Liver (tissue), 9 donors: Measurements from ENCODE around the gene NEURL3. TPM values are rescaled to one million over a fixed set of nuclear protein-coding genes. Genes with fewer than 3 reads are reported as not detected.

ENCODE experiments used
- DNase-seq: peaks from one replicate; pipeline ENCODE4 v3.0.0-alpha.2; 2017; ENCODE audit warnings: low spot score
- H3K27ac ChIP-seq, 2 donors: one replicate each; pipeline ENCODE4 v1.7.0; 2013; ENCODE audit warnings: inconsistent platforms in 2 of 2, low read length in 2 of 2, control low read depth in 1 of 2, low read depth in 1 of 2, mild to moderate bottlenecking in 1 of 2
- H3K27me3 ChIP-seq, 4 donors: one replicate each; pipeline versions ENCODE4 v1.6.1 to v1.7.0; 2013; ENCODE audit warnings: low read length in 3 of 4, inconsistent platforms in 1 of 4, mild to moderate bottlenecking in 1 of 4, moderate library complexity in 1 of 4; ENCODE audit not compliant: control insufficient read depth in 4 of 4, insufficient read depth in 4 of 4
- H3K36me3 ChIP-seq, 4 donors: one replicate each; pipeline versions ENCODE4 v1.6.1 to v1.7.0; 2013; ENCODE audit warnings: low read length in 3 of 4, mild to moderate bottlenecking in 3 of 4, low read depth in 1 of 4, moderate library complexity in 1 of 4; ENCODE audit not compliant: control insufficient read depth in 4 of 4, insufficient read depth in 3 of 4
- H3K4me1 ChIP-seq, 4 donors: one replicate each; pipeline versions ENCODE4 v1.6.1 to v1.7.0; 2013; ENCODE audit warnings: low read length in 3 of 4, mild to moderate bottlenecking in 3 of 4, moderate library complexity in 1 of 4; ENCODE audit not compliant: control insufficient read depth in 4 of 4, insufficient read depth in 4 of 4
- H3K4me3 ChIP-seq, 3 donors: one replicate each; pipeline versions ENCODE4 v1.6.1 to v1.7.0; 2013; ENCODE audit warnings: low read length in 3 of 3, control low read depth in 1 of 3, low read depth in 1 of 3, mild to moderate bottlenecking in 1 of 3
- H3K9ac ChIP-seq, 2 donors: one replicate each; pipeline ENCODE4 v1.7.0; 2013; ENCODE audit warnings: low read length in 2 of 2, mild to moderate bottlenecking in 2 of 2, moderate library complexity in 2 of 2, control low read depth in 1 of 2, low read depth in 1 of 2
- H3K9me3 ChIP-seq, 4 donors: one replicate each; pipeline versions ENCODE4 v1.6.1 to v1.7.0; 2013; ENCODE audit warnings: low read length in 3 of 4; ENCODE audit not compliant: control insufficient read depth in 4 of 4
- EGR1 ChIP-seq, 2 donors: IDR thresholded peaks; 2 replicates each; pipeline ENCODE4 v1.6.1; 2016 to 2018; ENCODE audit warnings: antibody characterized with exemption in 2 of 2, low read depth in 2 of 2
- FOXA1 ChIP-seq: IDR thresholded peaks from 2 replicates; pipeline ENCODE4 v1.6.1; 2016; ENCODE audit warnings: antibody characterized with exemption
- HNF4A ChIP-seq, 2 donors: conservative IDR thresholded peaks; 2 replicates each; pipeline ENCODE4 v1.6.1; 2016; ENCODE audit warnings: antibody characterized with exemption in 2 of 2, mild to moderate bottlenecking in 2 of 2
- HNF4G ChIP-seq: IDR thresholded peaks from 2 replicates; pipeline ENCODE4 v1.6.1; 2016; ENCODE audit warnings: antibody characterized with exemption
- JUND ChIP-seq, 2 donors: IDR thresholded peaks; 2 replicates each; pipeline ENCODE4 v1.6.1; 2016; ENCODE audit warnings: antibody characterized with exemption in 2 of 2
- NR2F2 ChIP-seq: IDR thresholded peaks from 2 replicates; pipeline ENCODE4 v1.6.1; 2016; ENCODE audit warnings: antibody characterized with exemption
- RAD21 ChIP-seq, 2 donors: IDR thresholded peaks; 2 replicates each; pipeline ENCODE4 v1.6.1; 2016; ENCODE audit warnings: antibody characterized with exemption in 2 of 2, mild to moderate bottlenecking in 2 of 2
- RXRA ChIP-seq, 2 donors: IDR thresholded peaks; 2 replicates each; pipeline ENCODE4 v1.6.1; 2017 to 2018; ENCODE audit warnings: antibody characterized with exemption in 2 of 2, mild to moderate bottlenecking in 1 of 2
- SP1 ChIP-seq: IDR thresholded peaks from 2 replicates; pipeline ENCODE4 v1.6.1; 2018; ENCODE audit warnings: antibody characterized with exemption, mild to moderate bottlenecking
- TAF1 ChIP-seq: conservative IDR thresholded peaks from 2 replicates; pipeline ENCODE4 v1.6.1; 2016; ENCODE audit warnings: antibody characterized with exemption, mild to moderate bottlenecking
- WGBS: extraction: QIAGEN DNeasy Blood & Tissue Kit; methylation state at CpG from one replicate; pipeline ENCODE4 v1.1.7; 2013; 5-methylcytosine and 5-hydroxymethylcytosine counted together
- polyA plus RNA-seq, 2 donors: library from polyadenylated mRNA; stranded (reverse) in 1 of 2; unstranded in 1 of 2; fragments of 200-250 nt in 1 of 2; fragments of >200 nt in 1 of 2; fragmentation: Nextera tagmentation in 1 of 2; extraction: Ambion mirVana in 1 of 2; gene quantifications; one replicate each; pipeline versions ENCODE4 v1.2.1 to v1.2.3, GENCODE V29; 2013 to 2015
- total RNA-seq, 2 donors: library from RNA; depleted of rRNA; stranded (reverse); fragments of >200 nt; gene quantifications; one replicate each; pipeline ENCODE4 v1.2.3, GENCODE V29; 2014
- TF ChIP-seq, protein P1 (sequence below): IDR thresholded peaks from 2 replicates; pipeline ENCODE4 v1.6.1; 2016; ENCODE audit warnings: antibody characterized with exemption
- TF ChIP-seq, protein P2 (sequence below): IDR thresholded peaks from 2 replicates; pipeline ENCODE4 v1.6.1; 2016; ENCODE audit warnings: antibody characterized with exemption
- TF ChIP-seq, protein P3 (sequence below): IDR thresholded peaks from 2 replicates; pipeline ENCODE4 v1.6.1; 2016; ENCODE audit warnings: antibody characterized with exemption
- donor health status: healthy.
- donor health status: healthy.
- donor health status: healthy.
- donor health status: healthy.
- donor health status: healthy.

NEURL3 gene
- total and polyA plus RNA-seq, 4 donors = 0.61 to 3.4 (median 1.4) TPM

DNA sequence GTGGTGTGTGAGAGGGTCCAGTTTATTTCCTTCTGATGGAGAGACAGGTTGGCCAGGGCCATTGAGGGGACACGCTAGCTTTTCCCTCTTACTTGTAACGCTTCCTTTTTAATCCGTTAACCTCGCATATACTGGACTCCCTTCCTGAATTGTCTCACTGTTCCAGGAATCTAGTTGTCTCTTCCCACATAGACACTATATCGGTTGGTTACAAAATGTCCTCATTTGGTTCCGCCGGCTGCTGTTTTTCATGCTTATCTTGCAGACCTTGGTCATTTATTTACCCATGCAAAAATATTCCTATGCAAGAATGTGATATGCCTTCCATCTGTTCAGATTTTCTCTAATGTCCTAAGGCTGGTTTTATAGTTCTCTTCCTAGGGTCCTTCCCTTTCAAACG is 35.0 kb downstream of the NEURL3 start:
- Histone ChIP-seq H3K27ac (no peak overlapping the region), H3K4me1 (peaks cover 3 to 11% (median 6%) of the 10 kb centered on the region in 4 donors), H3K27me3 (no peaks in the 10 kb centered on the region), H3K36me3 (no peaks in the 10 kb centered on the region), H3K4me3 (peak overlapping the region in 2 of 3 donors; percentile 41 to 50), H3K9ac (no peak overlapping the region), H3K9me3 (no peaks in the 10 kb centered on the region)
- DNase-seq = no peak
- peak; percentile 24 for TF ChIP-seq SP1
- TF ChIP-seq FOXA1 = no peak
- 37% methylated on average over 8 of the region's 8 CpGs for WGBS

DNA sequence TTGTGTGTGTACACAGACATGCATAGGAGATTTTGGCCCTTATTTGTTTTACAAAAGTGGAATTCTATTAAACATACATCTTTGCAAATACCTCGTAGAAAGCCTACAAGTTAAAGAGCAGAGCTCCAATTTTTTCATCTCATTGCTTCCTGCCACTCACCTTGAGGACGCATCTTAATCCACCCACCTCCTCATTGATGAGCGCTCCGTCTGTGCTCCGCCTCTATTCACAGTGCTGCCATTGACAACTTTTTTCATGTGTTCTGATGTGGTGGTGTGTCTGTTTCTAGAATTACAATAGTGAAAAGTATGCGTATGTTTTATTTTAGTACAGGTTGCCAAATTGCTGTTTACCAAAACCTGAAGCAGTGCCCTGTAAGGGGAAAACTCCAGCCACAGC is 36.3 kb downstream of the NEURL3 start:
- DNase-seq = no peak
- TF ChIP-seq, protein P1, sequence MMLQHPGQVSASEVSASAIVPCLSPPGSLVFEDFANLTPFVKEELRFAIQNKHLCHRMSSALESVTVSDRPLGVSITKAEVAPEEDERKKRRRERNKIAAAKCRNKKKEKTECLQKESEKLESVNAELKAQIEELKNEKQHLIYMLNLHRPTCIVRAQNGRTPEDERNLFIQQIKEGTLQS = no peak
- TF ChIP-seq EGR1 (IDR thresholded peaks at IDR 0.05; ENCODE audit: low read depth in 2 of 2) = no peak
- Histone ChIP-seq H3K27me3 (no peaks in the 10 kb centered on the region), H3K4me1 (peaks cover 3 to 11% (median 6%) of the 10 kb centered on the region in 4 donors), H3K36me3 (no peaks in the 10 kb centered on the region), H3K9me3 (no peaks in the 10 kb centered on the region), H3K9ac (no peak overlapping the region), H3K27ac (no peak overlapping the region), H3K4me3 (no peak overlapping the region)
- 90% methylated on average over 6 of the region's 6 CpGs for WGBS

DNA sequence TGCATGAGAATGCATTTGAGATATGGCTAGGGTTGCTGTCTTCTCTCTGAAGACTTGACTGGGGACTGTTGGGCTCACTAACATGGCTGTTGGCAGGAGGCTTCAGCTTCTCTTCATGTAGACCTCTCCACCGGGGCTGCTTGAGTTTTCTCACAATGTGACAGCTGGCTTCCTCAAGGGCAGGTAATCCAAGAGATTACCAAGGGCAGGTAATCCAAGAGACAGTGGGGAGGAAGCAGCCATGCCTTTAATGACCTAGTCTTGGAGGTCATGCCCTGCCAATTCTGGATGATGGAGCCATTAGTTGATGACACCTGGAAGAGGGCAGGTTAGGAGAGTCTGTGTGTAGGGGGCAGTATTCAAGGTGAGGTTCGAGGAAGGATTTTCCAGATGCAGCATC is 40.5 kb downstream of the NEURL3 start:
- TF ChIP-seq HNF4G (no peak), FOXA1 (no peak), NR2F2 (no peak), HNF4A (conservative IDR thresholded peaks at IDR 0.05) (no peak), JUND (IDR thresholded peaks at IDR 0.05) (no peak), SP1 (no peak), RXRA (IDR thresholded peaks at IDR 0.05) (no peak)
- TF ChIP-seq, protein P2, sequence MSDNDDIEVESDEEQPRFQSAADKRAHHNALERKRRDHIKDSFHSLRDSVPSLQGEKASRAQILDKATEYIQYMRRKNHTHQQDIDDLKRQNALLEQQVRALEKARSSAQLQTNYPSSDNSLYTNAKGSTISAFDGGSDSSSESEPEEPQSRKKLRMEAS = no peak
- TF ChIP-seq, protein P1 = no peak
- TF ChIP-seq, protein P3, sequence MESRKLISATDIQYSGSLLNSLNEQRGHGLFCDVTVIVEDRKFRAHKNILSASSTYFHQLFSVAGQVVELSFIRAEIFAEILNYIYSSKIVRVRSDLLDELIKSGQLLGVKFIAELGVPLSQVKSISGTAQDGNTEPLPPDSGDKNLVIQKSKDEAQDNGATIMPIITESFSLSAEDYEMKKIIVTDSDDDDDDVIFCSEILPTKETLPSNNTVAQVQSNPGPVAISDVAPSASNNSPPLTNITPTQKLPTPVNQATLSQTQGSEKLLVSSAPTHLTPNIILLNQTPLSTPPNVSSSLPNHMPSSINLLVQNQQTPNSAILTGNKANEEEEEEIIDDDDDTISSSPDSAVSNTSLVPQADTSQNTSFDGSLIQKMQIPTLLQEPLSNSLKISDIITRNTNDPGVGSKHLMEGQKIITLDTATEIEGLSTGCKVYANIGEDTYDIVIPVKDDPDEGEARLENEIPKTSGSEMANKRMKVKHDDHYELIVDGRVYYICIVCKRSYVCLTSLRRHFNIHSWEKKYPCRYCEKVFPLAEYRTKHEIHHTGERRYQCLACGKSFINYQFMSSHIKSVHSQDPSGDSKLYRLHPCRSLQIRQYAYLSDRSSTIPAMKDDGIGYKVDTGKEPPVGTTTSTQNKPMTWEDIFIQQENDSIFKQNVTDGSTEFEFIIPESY = no peak
- 69% methylated on average over 2 of the region's 2 CpGs for WGBS
- Histone ChIP-seq H3K4me1 (no peaks in the 10 kb centered on the region), H3K9me3 (no peaks in the 10 kb centered on the region), H3K27ac (no peak overlapping the region), H3K4me3 (no peak overlapping the region), H3K36me3 (no peaks in the 10 kb centered on the region), H3K9ac (no peak overlapping the region), H3K27me3 (no peaks in the 10 kb centered on the region)
- DNase-seq = no peak

DNA sequence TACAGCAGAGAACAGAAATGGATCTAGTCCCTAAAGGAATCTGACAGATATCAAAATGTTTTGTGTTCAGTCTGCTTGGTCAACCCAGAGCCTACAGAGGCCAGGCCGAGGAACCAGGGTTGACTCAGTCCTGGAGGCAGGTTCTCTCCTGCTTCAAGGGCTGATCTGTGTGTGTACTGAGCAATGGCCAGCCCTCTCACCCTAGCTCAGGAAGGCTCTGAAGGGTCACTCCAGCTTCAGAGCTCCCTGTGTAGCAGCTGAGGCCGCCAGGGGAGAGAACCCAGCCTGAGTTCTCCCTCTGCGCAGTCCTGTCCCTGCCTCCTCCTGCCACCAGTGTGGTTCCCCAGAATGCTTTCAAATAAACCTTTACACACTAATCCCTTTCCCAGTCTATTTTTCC is 41.1 kb downstream of the NEURL3 start:
- TF ChIP-seq RAD21 (IDR thresholded peaks at IDR 0.05) (no peak), JUND (IDR thresholded peaks at IDR 0.05) (no peak), TAF1 (no peak), EGR1 (IDR thresholded peaks at IDR 0.05; ENCODE audit: low read depth in 2 of 2) (no peak), RXRA (IDR thresholded peaks at IDR 0.05) (no peak), FOXA1 (no peak)
- TF ChIP-seq, protein P2 = no peak
- TF ChIP-seq, protein P1 = no peak
- Histone ChIP-seq H3K4me1 (no peaks in the 10 kb centered on the region), H3K9ac (no peak overlapping the region), H3K27ac (no peak overlapping the region), H3K36me3 (no peaks in the 10 kb centered on the region), H3K4me3 (no peak overlapping the region), H3K9me3 (no peaks in the 10 kb centered on the region), H3K27me3 (no peaks in the 10 kb centered on the region)
- WGBS = 90% methylated on average over 3 of the region's 3 CpGs
- no peak for DNase-seq
